Activated naive CD4-positive, alpha-beta T cell (primary cell): ENCODE measurements around the gene COX4I1.
A peak's percentile ranks its signal among the peaks of the same experiment; 100 is the strongest.
"Not testable (repeated sequence)": the region's sequence is repeated elsewhere in the genome, so short reads cannot be mapped to it uniquely, and the experiment has no call there.

Source experiments
- DNase-seq, 4 experiments: peaks; one replicate each; lab custom pipeline; 2025; lab: John Stamatoyannopoulos, UW

The COX4I1 gene

DNA sequence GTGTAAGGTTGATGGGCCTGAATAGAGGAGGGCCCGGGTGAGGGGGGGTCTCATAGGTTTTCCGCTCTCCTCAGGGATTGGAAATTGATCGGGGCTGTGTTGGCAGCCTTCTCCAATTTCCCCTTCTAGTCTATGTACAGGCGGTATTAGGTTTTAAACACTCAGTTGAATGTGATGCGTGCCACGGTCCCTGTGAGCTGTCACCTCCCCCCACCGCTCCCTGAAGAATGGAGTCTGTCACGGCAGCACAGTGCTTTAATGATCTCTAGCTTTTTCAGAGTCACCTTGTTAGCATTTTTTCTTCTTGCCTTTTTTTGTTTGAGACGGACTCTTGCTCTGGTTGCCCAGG, 800 bp downstream of the COX4I1 start:
- DNase-seq, result no peak

GRCh38 chr16:85803570-85803969, 4.1 kb downstream of the COX4I1 start:
- DNase-seq, result no peak

GRCh38 chr16:85805442-85806045, 6.0 kb downstream of the COX4I1 start:
- DNase-seq, result no peak

- no peak for DNase-seq
Measured at GRCh38 chr16:85806539-85806938, 7.0 kb downstream of the COX4I1 start.

- not testable (repeated sequence) for DNase-seq
Measured at GRCh38 chr16:85807340-85807739, 7.8 kb downstream of the COX4I1 start.

DNA sequence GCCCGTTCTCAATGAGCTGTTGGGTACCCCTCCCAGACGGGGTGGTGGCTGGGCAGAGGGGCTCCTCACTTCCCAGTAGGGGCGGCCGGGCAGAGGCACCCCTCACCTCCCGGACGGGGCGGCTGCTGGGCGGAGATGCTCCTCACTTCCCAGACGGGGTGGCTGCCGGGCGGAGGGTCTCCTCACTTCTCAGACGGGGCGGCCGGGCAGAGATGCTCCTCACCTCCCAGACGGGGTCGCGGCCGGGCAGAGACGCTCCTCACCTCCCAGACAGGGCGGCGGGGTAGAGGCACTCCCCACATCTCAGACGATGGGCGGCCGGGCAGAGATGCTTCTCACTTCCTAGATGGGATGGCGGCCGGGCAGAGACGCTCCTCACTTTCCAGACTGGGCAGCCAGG, 8.6 kb downstream of the COX4I1 start:
- DNase-seq, result not testable (repeated sequence)

- no peak for DNase-seq
Measured at GRCh38 chr16:85808926-85809325, 9.4 kb downstream of the COX4I1 start.

GRCh38 chr16:85809645-85810044, 10.2 kb downstream of the COX4I1 start:
- DNase-seq, result no peak

DNA sequence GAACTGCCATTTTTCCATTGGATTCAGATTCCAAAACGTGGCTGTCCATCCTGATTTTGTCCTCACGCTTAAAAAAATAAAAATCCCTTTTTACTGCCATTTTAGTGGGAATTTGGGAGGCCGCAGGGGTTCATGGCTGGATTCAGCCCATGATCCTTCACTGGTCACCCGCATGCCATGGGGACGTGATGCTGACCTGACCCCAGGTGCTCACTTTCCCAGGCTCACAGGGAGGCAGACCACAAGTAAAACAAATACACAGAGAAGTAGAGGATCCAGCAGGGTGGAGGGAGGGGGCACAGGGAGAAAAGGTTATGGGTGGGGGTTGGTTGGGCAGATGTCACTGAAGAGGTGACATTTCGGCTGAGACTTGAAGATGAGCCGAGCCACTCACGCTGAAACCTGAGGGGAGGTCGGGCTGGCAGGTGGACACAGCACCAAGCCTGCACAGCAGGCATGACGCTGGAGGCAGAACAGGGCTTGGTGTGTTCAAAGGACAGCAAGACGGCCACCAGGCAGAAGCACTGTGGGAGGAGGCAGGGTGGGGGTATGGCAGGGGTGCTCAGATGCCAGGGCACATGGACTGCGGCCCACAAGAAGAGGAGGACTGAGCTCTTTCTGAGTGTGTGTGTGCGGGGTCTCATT, 10.7 kb downstream of the COX4I1 start:
- DNase-seq, result no peak

DNA sequence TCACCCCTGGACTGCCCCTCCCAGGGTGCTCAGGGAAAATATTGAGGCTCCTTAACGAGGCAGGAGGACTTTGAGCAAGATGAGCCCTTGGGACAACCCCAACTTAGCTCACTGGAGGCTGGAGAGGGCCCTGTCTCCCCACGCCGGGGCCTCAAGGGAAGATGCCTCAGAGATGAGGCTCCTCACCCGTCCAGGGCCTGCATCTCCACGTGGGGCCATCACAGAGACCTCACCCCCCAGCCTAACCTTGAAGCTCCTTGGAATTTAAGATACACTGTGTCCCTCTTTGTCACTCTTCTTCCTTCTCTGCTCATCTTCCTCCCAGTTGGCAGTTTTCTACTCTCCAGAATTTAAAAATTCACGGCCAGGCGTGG, 11.2 kb downstream of the COX4I1 start:
- no peak for DNase-seq

GRCh38 chr16:85812031-85812807, 12.7 kb downstream of the COX4I1 start:
- DNase-seq, result no peak

- DNase-seq, result no peak
Measured at GRCh38 chr16:85812811-85813700, 13.6 kb downstream of the COX4I1 start.

- DNase-seq, result no peak
Measured at GRCh38 chr16:85816159-85816558, 16.7 kb downstream of the COX4I1 start.

GRCh38 chr16:85817195-85817594, 17.7 kb downstream of the COX4I1 start:
- DNase-seq, result not testable (repeated sequence)

DNA sequence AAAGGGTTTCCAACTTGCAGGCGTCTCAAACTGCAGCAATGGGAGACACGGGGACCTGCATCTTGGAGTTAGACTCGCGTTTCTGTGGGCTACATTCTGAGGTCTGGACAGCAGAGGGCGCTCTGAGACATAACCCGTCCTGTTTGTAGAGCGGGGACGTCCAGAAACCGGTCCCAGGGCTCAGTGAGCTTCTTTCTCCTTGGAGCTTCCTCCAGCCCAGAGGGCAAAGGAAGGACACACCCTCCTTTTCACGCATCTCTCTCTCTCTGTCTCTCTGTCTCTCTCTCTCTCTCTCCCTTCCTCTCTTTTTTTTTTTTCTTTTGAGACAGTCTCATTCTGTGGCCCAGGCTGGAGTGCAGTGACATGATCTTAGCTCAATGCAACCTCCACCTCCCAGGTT, 19.8 kb downstream of the COX4I1 start:
- DNase-seq, result peak; percentile 67 to 85 (median 76)

GRCh38 chr16:85819771-85820170, 20.3 kb downstream of the COX4I1 start:
- DNase-seq, result no peak

- no peak for DNase-seq
Measured at GRCh38 chr16:85820604-85821372, 21.3 kb downstream of the COX4I1 start.

- peak; percentile 70 to 81 (median 76) for DNase-seq
Measured at GRCh38 chr16:85821390-85822135, 22.1 kb downstream of the COX4I1 start.

DNA sequence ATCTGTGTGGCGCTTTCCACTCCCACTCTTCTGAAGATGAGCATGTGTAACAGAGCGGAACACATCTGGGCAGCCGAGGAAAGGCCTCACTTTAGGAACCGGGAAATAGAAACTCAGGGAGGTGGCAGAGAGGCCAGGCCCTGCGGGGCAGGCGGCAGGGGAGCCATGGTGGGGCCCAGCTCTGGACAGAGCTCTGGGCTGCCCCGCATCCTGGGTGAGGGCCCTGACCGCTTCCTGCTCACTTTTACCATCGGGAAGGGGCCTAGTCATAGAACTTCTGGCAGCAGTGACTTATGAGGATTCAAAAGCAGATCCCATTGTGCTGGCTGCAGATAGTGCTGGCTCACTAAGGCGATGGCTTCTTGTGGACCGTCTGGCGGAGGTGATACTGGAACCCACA, 22.6 kb downstream of the COX4I1 start:
- no peak for DNase-seq

DNA sequence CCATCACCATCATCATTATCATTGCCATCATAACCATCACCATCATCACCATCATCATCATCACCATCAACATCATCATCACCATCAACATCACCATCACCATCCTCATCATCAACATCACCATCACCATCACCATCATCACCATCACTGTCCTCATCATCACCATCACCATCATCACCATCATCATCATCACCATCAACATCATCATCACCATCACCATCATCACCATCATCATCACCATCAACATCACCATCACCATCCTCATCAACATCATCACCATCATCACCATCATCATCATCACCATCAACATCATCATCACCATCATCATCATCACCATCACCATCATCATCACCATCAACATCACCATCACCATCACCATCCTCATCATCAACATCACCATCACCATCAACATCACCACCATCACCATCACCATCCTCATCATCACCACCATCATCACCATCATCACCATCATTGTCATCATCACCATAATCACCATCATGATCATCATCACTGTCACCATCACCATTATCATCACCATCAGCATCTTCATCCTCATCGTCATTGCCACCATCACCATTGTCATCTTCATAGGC, 23.9 kb downstream of the COX4I1 start:
- DNase-seq, result no peak
